CD14-positive monocyte (primary cell): Measurements from ENCODE around the gene OSTC. TPM values are rescaled to one million over a fixed set of nuclear protein-coding genes. Genes with fewer than 3 reads are reported as not detected.

Experiments
- DNase-seq, 3 donors: peaks; one replicate each; pipeline ENCODE4 v3.0.0-alpha.2; 2011 to 2022
- H2AFZ ChIP-seq: 2 replicates; pipeline ENCODE4 v1.6.0; 2012; ENCODE audit warnings: mild to moderate bottlenecking, low read depth, low read length, inconsistent platforms; ENCODE audit not compliant: insufficient read depth, poor library complexity, severe bottlenecking
- H3K27ac ChIP-seq, 2 donors: 1 replicate in 1 of 2; 2 replicates in 1 of 2; pipeline ENCODE4 v1.5.1; 2012 to 2013; ENCODE audit warnings: low read length in 2 of 2, control low read depth in 1 of 2, inconsistent platforms in 1 of 2, low read depth in 1 of 2, mild to moderate bottlenecking in 1 of 2
- H3K27me3 ChIP-seq, 2 donors: one replicate each; pipeline versions ENCODE4 v1.6.0 to v1.6.1; 2011 to 2013; ENCODE audit warnings: low read length in 2 of 2; ENCODE audit not compliant: control insufficient read depth in 2 of 2, insufficient read depth in 2 of 2
- H3K36me3 ChIP-seq, 2 donors: replicated peaks in 1 of 2; 1 replicate in 1 of 2; 2 replicates in 1 of 2; pipeline versions ENCODE4 v1.5.1 to v1.6.1; 2012 to 2013; ENCODE audit warnings: low read length in 2 of 2, control low read depth in 1 of 2, inconsistent platforms in 1 of 2, mild to moderate bottlenecking in 1 of 2; ENCODE audit not compliant: insufficient read depth in 2 of 2, control insufficient read depth in 1 of 2
- H3K4me1 ChIP-seq, 2 donors: 1 replicate in 1 of 2; 2 replicates in 1 of 2; pipeline versions ENCODE4 v1.5.1 to v1.6.1; 2012 to 2013; ENCODE audit warnings: low read length in 2 of 2, control low read depth in 1 of 2, inconsistent platforms in 1 of 2, mild to moderate bottlenecking in 1 of 2, moderate library complexity in 1 of 2; ENCODE audit not compliant: insufficient read depth in 2 of 2, control insufficient read depth in 1 of 2
- H3K4me2 ChIP-seq: replicated peaks from 2 replicates; pipeline ENCODE3; 2012; ENCODE audit warnings: low read length, moderate library complexity, mild to moderate bottlenecking; ENCODE audit not compliant: poor library complexity, severe bottlenecking; ENCODE audit errors: extremely low read depth
- H3K4me3 ChIP-seq, 3 experiments: fragments of 200-600 bp in 1 of 3; sonication (generic) in 1 of 3; replicated peaks in 1 of 3; 1 replicate in 2 of 3; 2 replicates in 1 of 3; pipeline ENCODE4 v1.5.1; 2011 to 2013; ENCODE audit warnings: low read length in 3 of 3, mild to moderate bottlenecking in 3 of 3, control low read depth in 2 of 3, low read depth in 2 of 3, inconsistent platforms in 1 of 3, moderate library complexity in 1 of 3
- H3K79me2 ChIP-seq: 2 replicates; pipeline ENCODE4 v1.6.0; 2012; ENCODE audit warnings: mild to moderate bottlenecking, control low read depth, inconsistent platforms, low read length, moderate library complexity; ENCODE audit not compliant: insufficient read depth
- H3K9ac ChIP-seq: 2 replicates; pipeline ENCODE4 v1.6.0; 2017; ENCODE audit warnings: low read length, mild to moderate bottlenecking; ENCODE audit not compliant: insufficient read depth, poor library complexity, severe bottlenecking
- H3K9me3 ChIP-seq, 2 donors: replicated peaks in 1 of 2; 1 replicate in 1 of 2; 2 replicates in 1 of 2; pipeline versions ENCODE4 v1.5.1 to v1.6.1; 2012 to 2013; ENCODE audit warnings: low read length in 2 of 2, control low read depth in 1 of 2; ENCODE audit not compliant: control insufficient read depth in 1 of 2, insufficient read depth in 1 of 2
- H4K20me1 ChIP-seq: 2 replicates; pipeline ENCODE4 v1.6.0; 2012; ENCODE audit warnings: mild to moderate bottlenecking, low read length, control low read depth, moderate library complexity; ENCODE audit not compliant: insufficient read depth
- H3K27ac Mint-ChIP-seq, 7 donors: one replicate each; pipeline ENCODE4 v1.8.0; 2020; ENCODE audit warnings: mild to moderate bottlenecking in 7 of 7, mixed read lengths in 7 of 7, moderate library complexity in 6 of 7, inconsistent platforms in 2 of 7
- H3K27me3 Mint-ChIP-seq, 3 donors: one replicate each; pipeline ENCODE4 v1.8.0; 2021 to 2022; ENCODE audit warnings: low read depth in 3 of 3, mild to moderate bottlenecking in 3 of 3, mixed read lengths in 3 of 3, moderate library complexity in 3 of 3, inconsistent platforms in 1 of 3
- H3K36me3 Mint-ChIP-seq, 2 donors: one replicate each; pipeline ENCODE4 v1.8.0; 2020; ENCODE audit warnings: mixed read lengths in 2 of 2, inconsistent platforms in 1 of 2, mild to moderate bottlenecking in 1 of 2
- H3K4me1 Mint-ChIP-seq: one replicate; pipeline ENCODE4 v1.8.0; 2020; ENCODE audit warnings: mild to moderate bottlenecking, mixed read lengths
- H3K4me3 Mint-ChIP-seq, 2 donors: one replicate each; pipeline ENCODE4 v1.8.0; 2020; ENCODE audit warnings: mild to moderate bottlenecking in 2 of 2, mixed read lengths in 2 of 2, moderate library complexity in 1 of 2
- H3K9me3 Mint-ChIP-seq, 7 donors: one replicate each; pipeline ENCODE4 v1.8.0; 2020 to 2022; ENCODE audit warnings: mixed read lengths in 7 of 7, mild to moderate bottlenecking in 6 of 7, moderate library complexity in 6 of 7, inconsistent platforms in 2 of 7
- WGBS: methylation state at CpG from one replicate; pipeline ENCODE4 v1.1.5; 2013; ENCODE audit warnings: missing lambda C conversion rate; ENCODE audit not compliant: insufficient coverage; 5-methylcytosine and 5-hydroxymethylcytosine counted together
- intact Hi-C, 2 donors: fragments of 100-400 bp; cut with micrococcal nuclease; formaldehyde crosslinking; loops; one replicate each; pipeline versions ENCODE4 v1.15.0 to v1.15.1; 2023
- polyA plus RNA-seq, 3 donors: library from polyadenylated mRNA; depleted of rRNA in 1 of 3; unstranded in 2 of 3; stranded (reverse) in 1 of 3; fragments of 300-500 nt in 2 of 3; fragments of >200 nt in 1 of 3; fragmentation: Illumina TruSeq in 2 of 3; gene quantifications; 1 replicate in 2 of 3; 2 replicates in 1 of 3; pipeline ENCODE4 v1.2.3, GENCODE V29; 2012 to 2021
- TF ChIP-seq, protein P1 (sequence below): fragments of 200-600 bp; IDR thresholded peaks from one replicate; pipeline ENCODE4 v1.8.0; 2022; ENCODE audit warnings: antibody characterized with exemption, mild to moderate bottlenecking

OSTC gene
- polyA plus RNA-seq, 3 donors, result 68.5 to 156 (median 149) TPM

DNA sequence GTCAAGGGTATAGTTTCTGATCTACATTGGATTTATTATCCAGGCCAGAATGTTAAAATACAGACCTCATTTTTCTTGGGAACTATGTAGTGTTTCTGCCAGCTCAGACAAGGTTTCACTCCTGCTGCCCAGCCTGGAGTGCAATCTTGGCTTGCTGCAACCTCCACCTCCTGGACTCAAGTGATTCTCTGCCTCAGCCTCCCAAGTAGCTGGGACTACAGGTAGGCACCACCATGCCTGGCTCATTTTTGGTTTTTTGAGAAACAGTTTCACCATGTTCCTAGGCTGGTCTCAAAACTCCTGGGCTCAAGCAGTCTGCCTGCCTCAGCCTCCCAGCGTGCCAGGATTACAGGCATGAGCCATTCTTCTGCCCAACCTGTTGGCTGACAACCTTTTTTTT lies 24.3 kb upstream of the OSTC start:
- Histone ChIP-seq H3K4me1 (peaks cover 6% of the 10 kb centered on the region in 2 donors), H3K4me2 (no peak overlapping the region), H4K20me1 (peaks cover 38% of the 10 kb centered on the region), H3K9me3 (no peaks in the 10 kb centered on the region), H3K36me3 (peaks cover 87 to 95% of the 10 kb centered on the region in 2 donors), H3K27ac (no peak overlapping the region), H3K4me3 (no peak overlapping the region), H3K9ac (no peak overlapping the region), H3K79me2 (peaks cover 35% of the 10 kb centered on the region), H2AFZ (no peak overlapping the region), H3K27me3 (no peaks in the 10 kb centered on the region)
- no CpG with 5 or more reads among the region's 1 CpG for WGBS
- Mint-ChIP-seq H3K27me3 (no peaks in the 10 kb centered on the region), H3K4me3 (no peak overlapping the region), H3K4me1 (peaks cover 11% of the 10 kb centered on the region), H3K27ac (peak overlapping the region in 2 of 7 donors; percentile 37 to 69), H3K36me3 (peaks cover 72 to 87% of the 10 kb centered on the region in 2 donors), H3K9me3 (no peaks in the 10 kb centered on the region)
- TF ChIP-seq, protein P1, sequence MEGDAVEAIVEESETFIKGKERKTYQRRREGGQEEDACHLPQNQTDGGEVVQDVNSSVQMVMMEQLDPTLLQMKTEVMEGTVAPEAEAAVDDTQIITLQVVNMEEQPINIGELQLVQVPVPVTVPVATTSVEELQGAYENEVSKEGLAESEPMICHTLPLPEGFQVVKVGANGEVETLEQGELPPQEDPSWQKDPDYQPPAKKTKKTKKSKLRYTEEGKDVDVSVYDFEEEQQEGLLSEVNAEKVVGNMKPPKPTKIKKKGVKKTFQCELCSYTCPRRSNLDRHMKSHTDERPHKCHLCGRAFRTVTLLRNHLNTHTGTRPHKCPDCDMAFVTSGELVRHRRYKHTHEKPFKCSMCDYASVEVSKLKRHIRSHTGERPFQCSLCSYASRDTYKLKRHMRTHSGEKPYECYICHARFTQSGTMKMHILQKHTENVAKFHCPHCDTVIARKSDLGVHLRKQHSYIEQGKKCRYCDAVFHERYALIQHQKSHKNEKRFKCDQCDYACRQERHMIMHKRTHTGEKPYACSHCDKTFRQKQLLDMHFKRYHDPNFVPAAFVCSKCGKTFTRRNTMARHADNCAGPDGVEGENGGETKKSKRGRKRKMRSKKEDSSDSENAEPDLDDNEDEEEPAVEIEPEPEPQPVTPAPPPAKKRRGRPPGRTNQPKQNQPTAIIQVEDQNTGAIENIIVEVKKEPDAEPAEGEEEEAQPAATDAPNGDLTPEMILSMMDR, result no peak
- intact Hi-C loops, result no loop called here
- no peak for DNase-seq

DNA sequence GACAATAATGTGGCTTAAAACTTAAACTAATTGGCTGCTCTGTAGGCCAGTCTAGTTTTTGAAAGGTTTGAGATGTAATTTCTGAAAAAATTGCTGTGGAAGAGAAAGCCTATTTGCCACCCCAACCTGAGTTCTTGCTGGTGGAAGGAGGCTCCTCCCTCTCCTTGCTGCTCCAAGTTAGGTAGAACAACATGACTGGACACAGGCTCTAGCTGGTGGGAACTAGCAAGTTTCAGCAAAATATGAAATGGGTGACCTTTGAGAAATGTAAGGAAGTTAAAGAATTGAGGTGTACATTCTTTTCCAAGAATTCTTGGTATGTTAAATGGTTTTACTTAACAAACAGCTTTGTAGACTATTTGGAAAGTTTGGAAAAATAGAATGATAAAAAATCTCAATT lies 22.0 kb upstream of the OSTC start:
- H3K36me3 ChIP-seq, result peaks cover 92 to 100% of the 10 kb centered on the region in 2 donors
- H3K9me3 Mint-ChIP-seq, result peaks cover 0 to 2% (median 0%) of the 10 kb centered on the region in 7 donors
- H3K4me3 Mint-ChIP-seq, result no peak overlapping the region
- no peak for DNase-seq
- H3K4me1 ChIP-seq, result no peaks in the 10 kb centered on the region
- no peak overlapping the region for H3K4me3 ChIP-seq
- peak overlapping the region in 1 of 2 donors; percentile 50 for H3K27ac ChIP-seq
- no peak overlapping the region for H3K4me2 ChIP-seq
- no peaks in the 10 kb centered on the region for H3K27me3 ChIP-seq
- peaks cover 78 to 92% of the 10 kb centered on the region in 2 donors for H3K36me3 Mint-ChIP-seq
- peaks cover 29% of the 10 kb centered on the region for H4K20me1 ChIP-seq
- intact Hi-C loops, result no loop called here
- TF ChIP-seq, protein P1, result no peak
- H3K27ac Mint-ChIP-seq, result peak overlapping the region in 1 of 7 donors; percentile 57
- H3K79me2 ChIP-seq, result peaks cover 11% of the 10 kb centered on the region
- H3K9me3 ChIP-seq, result no peaks in the 10 kb centered on the region
- no peak overlapping the region for H3K9ac ChIP-seq
- no peak overlapping the region for H2AFZ ChIP-seq
- H3K4me1 Mint-ChIP-seq, result peaks cover 2% of the 10 kb centered on the region
- no peaks in the 10 kb centered on the region for H3K27me3 Mint-ChIP-seq
